GM10248 (cell line): ENCODE data around the gene PLRG1.

Experiments used
- CTCF ChIA-PET: fragments of 300-600 bp; sonication (Branson Sonifier 250); formaldehyde crosslinking; extraction: SDS; loops from one replicate; lab custom pipeline; 2021; ENCODE audit warnings: antibody characterized with exemption; lab: Yijun Ruan, JAX
- POLR2A ChIA-PET: fragments of 350-650 bp; sonication (Branson Sonifier 250); formaldehyde crosslinking; extraction: SDS; loops from one replicate; lab custom pipeline; 2020; ENCODE audit warnings: antibody characterized with exemption; lab: Yijun Ruan, JAX
- DNase-seq: peaks from one replicate; pipeline ENCODE4 v3.0.0; 2012; ENCODE audit errors: extremely low spot score
- TF ChIP-seq, protein P1 (sequence below): IDR thresholded peaks from 2 replicates; pipeline ENCODE4 v1.5.1; 2012; ENCODE audit warnings: mild to moderate bottlenecking, low read depth; ENCODE audit errors: extremely low read depth, missing control alignments, control extremely low read depth

Gene PLRG1

DNA sequence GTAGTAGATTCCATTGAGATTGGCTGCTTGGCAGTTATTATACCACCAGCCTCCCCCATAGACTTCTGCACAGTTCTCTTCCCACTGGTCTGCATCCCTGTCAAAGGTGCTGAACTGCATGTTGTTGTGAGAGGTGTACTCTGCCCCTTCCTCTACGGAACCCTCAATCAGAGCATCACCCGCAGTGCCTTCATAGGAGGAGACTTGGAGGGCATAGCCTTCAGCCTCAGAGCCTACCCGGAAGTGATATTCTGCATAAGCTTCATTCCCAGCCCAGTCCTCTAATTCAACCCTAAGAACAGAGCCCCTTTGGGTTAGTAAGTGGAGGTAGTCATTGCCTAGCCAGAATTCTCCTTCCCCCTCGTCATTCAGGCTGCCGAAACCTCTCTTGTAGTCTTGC is 34.1 kb upstream of the PLRG1 start:
- DNase-seq: no peak
- ChIA-PET POLR2A (no interaction called here), CTCF (interaction anchor here (2.0 to 3.1 kb wide), 5 partner anchors 11 to 40 kb away, joined by 5 to 14 read pairs (median 7); no protein-coding TSS in a partner anchor)
- TF ChIP-seq, protein P1, sequence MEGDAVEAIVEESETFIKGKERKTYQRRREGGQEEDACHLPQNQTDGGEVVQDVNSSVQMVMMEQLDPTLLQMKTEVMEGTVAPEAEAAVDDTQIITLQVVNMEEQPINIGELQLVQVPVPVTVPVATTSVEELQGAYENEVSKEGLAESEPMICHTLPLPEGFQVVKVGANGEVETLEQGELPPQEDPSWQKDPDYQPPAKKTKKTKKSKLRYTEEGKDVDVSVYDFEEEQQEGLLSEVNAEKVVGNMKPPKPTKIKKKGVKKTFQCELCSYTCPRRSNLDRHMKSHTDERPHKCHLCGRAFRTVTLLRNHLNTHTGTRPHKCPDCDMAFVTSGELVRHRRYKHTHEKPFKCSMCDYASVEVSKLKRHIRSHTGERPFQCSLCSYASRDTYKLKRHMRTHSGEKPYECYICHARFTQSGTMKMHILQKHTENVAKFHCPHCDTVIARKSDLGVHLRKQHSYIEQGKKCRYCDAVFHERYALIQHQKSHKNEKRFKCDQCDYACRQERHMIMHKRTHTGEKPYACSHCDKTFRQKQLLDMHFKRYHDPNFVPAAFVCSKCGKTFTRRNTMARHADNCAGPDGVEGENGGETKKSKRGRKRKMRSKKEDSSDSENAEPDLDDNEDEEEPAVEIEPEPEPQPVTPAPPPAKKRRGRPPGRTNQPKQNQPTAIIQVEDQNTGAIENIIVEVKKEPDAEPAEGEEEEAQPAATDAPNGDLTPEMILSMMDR: no peak

DNA sequence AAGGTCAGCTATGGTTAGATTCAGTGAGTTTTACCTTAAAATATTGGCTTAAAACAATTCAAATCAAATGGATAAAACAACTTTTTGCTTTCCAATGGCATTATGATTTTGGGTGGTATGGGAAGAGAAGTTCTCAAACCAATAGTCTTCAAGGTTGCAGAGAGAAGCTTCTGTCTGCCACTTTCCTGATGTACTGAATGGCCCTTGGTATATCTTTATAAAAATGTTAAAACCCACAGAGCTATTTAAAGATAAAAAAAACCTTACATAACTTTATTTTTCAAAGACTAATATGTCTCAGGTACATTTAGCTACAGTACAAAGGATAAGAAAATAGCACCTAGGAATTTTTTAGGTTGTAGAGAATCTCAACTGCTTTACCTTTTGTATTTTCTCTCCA is 33.5 kb upstream of the PLRG1 start:
- ChIA-PET CTCF (interaction anchor here (3.1 kb wide), 1 partner anchor 41 kb away, joined by 14 read pairs; no protein-coding TSS in a partner anchor), POLR2A (no interaction called here)
- DNase-seq: no peak
- TF ChIP-seq, protein P1: no peak

DNA sequence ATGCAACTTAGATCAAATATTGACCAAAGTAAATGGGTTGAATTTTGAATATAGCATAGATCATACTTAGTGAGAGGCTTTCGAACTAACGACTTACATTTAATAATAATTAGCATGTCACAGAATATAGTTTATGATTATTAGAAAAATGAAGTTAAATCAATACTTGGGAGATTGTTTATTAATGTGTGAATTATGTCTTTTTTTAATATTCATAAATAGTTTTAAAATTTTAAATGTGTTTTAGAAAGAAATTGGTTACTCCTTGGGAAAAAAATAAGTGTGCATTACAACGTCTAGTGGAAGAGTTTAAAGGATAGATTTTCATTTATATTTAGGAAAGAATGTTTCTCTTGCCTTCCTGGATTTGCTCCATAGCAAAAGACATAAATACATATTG is 33.0 kb upstream of the PLRG1 start:
- POLR2A ChIA-PET: no interaction called here
- TF ChIP-seq, protein P1: no peak
- no peak for DNase-seq
- CTCF ChIA-PET: interaction anchor here (1.4 to 3.1 kb wide), 2 partner anchors 36 to 41 kb away, joined by 3 to 14 read pairs; no protein-coding TSS in a partner anchor

DNA sequence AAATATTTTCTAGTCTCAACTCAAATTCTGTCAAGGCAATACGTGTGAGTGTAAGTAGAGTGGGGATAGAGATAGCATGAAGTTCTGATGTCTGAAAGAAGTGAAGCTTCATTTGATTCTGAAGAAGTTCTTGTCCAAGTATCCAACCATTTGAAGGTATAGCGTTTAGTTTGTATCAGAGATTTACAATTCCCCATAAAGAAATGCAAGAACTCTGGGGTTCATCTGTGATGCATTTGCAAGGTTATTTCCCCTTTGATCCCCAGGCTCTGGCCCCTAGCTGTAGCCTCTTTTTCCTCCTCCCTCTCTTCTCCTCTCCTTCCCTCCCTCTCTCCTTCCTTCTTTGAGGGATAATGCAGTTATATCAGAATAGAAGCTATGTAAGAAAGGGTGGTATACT is 32.5 kb upstream of the PLRG1 start:
- ChIA-PET POLR2A (no interaction called here), CTCF (interaction anchor here (0.7 to 3.1 kb wide), 3 partner anchors 24 to 42 kb away, joined by 3 to 14 read pairs (median 3); no protein-coding TSS in a partner anchor)
- DNase-seq: no peak
- TF ChIP-seq, protein P1: no peak

DNA sequence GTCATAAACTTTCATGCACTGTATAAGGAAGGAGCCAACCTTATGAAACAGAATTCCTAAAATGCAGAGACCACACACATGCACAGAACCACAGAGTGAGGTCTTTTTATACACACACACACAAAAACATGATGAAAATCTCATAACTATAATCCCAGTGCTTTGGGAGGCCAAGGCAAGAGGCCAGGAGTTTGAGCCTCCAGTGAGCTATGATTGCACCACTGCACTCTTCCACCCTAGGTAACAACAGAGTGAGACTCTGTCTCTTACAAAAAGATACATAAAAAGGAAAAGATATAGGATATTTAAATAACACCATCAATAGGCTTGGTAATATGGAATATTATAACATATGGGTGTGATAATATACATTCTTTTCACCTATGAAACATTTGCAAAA is 29.7 kb upstream of the PLRG1 start:
- POLR2A ChIA-PET: no interaction called here
- TF ChIP-seq, protein P1: no peak
- CTCF ChIA-PET: interaction anchor here (0.6 kb wide), 1 partner anchor 9 kb away, joined by 3 read pairs; no protein-coding TSS in a partner anchor
- DNase-seq: no peak

DNA sequence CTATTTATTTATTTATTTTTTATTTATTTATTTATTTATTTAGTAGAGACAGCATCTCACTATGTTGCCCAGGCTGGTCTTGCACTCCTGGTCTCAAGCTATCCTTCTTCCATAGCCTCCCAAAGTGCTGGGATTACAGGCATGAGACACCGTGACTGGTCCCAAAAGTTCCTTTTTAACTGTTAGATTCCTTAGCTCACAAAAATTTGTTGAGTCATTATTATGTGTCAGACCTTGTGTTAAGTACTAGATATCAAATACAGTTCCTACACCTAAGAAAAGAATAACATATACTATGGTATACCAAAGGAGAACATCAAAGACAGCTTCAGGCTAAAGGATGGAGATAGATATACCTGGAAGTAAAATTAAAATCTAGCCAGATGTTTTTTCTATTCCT is 28.7 kb upstream of the PLRG1 start:
- TF ChIP-seq, protein P1: no peak
- CTCF ChIA-PET: interaction anchor here (1.0 to 1.7 kb wide), 3 partner anchors 14 to 20 kb away, joined by 3 to 9 read pairs (median 4); no protein-coding TSS in a partner anchor
- no peak for DNase-seq
- POLR2A ChIA-PET: no interaction called here

DNA sequence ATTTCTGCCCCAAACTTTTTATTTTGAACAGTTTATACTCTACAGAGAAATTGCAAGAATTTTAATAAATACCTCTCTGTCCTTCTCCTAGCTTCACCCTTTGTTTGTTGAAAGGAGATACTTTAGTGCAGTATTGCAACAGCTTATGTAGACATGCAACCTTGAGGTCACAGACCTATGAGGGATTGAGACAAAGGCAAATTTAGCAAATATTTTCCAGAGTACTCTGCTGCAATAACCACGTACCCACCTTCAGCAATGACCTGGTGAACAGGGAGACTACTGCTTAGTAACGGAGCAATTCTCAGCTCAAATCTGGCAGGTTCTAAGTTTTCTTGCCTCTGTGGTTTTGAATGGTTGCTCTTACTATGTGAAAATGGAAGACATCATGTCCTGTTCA is 27.1 kb upstream of the PLRG1 start:
- ChIA-PET CTCF (interaction anchor here (0.7 to 1.5 kb wide), 4 partner anchors 11 to 35 kb away, joined by 3 to 9 read pairs (median 4); partner anchors contain the start of gene FGG), POLR2A (no interaction called here)
- TF ChIP-seq, protein P1: no peak
- DNase-seq: no peak
